Measurements from ENCODE around the gene ESR1.

- no peak for TF ChIP-seq CTCF (IDR thresholded peaks at IDR 0.05)
- TF ChIP-seq POLR2A (IDR thresholded peaks at IDR 0.05), result no peak
- no peak for TF ChIP-seq POLR2AphosphoS5 (IDR thresholded peaks at IDR 0.05)
These were observed 3.6 kb downstream of the ESR1 start for GRCh38 chr6:151811081-151811480.

All from upper lobe of left lung (tissue), 4 donors.